ENCODE data around the gene ULK1.
"Not testable (repeated sequence)": the region's sequence is repeated elsewhere in the genome, so short reads cannot be mapped to it uniquely, and the experiment has no call there.

ULK1 gene

GRCh38 chr12:131954460-131954859 lies 60.0 kb downstream of the ULK1 start:
- not testable (repeated sequence) for DNase-seq (ENCODE audit: low read depth); H3K4me3 ChIP-seq (ENCODE audit: low read depth, low read length)

- DNase-seq (ENCODE audit: low read depth): no peak
- no peak overlapping the region for H3K4me3 ChIP-seq (ENCODE audit: low read depth, low read length)
Measured at GRCh38 chr12:131959116-131959515, 64.7 kb downstream of the ULK1 start.

DNA sequence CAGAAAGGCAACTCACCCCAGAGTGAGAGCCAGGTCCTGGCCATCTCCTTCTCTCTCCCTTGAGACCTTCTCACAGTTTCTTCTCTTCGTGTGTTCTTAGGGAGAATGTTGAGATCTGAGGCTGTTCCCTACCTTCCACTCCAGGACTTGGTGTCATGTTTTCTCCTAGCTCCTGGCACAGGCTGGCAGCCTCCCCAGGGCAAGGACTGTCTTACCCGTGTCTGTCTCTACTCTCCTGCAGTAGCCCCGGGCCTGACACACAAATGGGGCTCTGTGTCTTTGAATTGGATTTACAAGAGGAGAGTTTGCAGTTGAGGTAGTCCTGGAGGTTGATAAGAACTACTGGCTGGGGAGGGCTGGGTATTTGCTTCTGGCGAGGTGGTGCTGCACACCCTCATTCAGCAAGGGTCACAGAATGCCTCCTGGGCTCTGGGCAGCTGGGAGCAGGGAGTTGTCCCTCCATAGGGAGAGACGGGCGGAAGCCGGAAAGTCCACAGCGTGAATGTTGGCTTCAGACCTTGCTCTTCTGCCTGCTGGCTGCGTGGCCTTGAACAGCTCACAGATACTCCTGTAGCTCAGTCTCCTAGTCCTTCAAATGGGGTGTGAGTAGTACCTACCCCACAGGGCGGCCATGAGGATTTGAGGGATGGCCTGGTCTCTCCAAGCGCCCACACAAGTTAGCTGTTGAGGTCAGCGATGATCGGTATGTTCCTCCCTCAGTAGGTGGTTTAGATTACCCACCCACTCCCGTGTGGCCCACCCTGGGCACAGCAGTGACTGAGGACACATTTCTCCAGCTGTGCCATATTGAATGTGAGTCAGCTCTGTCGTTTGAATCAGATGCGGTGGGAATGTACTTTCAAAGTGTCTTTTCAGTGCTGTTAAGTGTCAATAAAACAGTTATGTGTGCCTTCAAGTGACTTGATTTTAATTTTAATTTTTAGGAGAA lies 65.5 kb downstream of the ULK1 start:
- no peak for DNase-seq (ENCODE audit: low read depth)

GRCh38 chr12:131960590-131961325 lies 66.3 kb downstream of the ULK1 start:
- DNase-seq (ENCODE audit: low read depth); H3K4me3 ChIP-seq (ENCODE audit: low read depth, low read length): not testable (repeated sequence)

More for the DNA sequence above, 65.5 kb downstream of the ULK1 start:
- H3K4me3 ChIP-seq (ENCODE audit: low read depth, low read length): no peak overlapping the region

- not testable (repeated sequence) for H3K4me3 ChIP-seq (ENCODE audit: low read depth, low read length); DNase-seq (ENCODE audit: low read depth)
Measured at GRCh38 chr12:131961328-131961727, 66.9 kb downstream of the ULK1 start.

DNA sequence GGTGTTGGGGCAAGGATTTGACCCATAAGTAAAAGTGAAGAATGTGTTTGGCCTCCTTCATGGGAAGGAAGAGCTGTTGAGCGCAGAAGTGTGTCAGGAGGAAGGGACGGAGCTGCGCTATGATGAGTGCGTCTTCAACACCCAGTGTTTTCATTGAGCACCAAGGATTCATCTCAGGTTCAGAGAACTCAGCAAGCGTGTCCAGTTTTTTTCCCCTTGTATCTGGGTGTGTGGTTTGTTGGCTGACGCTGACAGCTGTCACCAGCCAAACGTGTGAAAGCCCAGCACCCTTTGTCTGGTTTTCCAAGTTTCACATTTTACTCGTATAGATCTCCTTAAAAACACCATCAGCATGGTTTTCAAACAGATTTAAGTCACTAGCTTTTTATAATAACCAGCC lies 67.6 kb downstream of the ULK1 start:
- H3K4me3 ChIP-seq (ENCODE audit: low read depth, low read length): no peak overlapping the region

GRCh38 chr12:131963381-131963780 lies 69.0 kb downstream of the ULK1 start:
- DNase-seq (ENCODE audit: low read depth): no peak
- no peak overlapping the region for H3K4me3 ChIP-seq (ENCODE audit: low read depth, low read length)

More for the DNA sequence above, 67.6 kb downstream of the ULK1 start:
- no peak for DNase-seq (ENCODE audit: low read depth)

DNA sequence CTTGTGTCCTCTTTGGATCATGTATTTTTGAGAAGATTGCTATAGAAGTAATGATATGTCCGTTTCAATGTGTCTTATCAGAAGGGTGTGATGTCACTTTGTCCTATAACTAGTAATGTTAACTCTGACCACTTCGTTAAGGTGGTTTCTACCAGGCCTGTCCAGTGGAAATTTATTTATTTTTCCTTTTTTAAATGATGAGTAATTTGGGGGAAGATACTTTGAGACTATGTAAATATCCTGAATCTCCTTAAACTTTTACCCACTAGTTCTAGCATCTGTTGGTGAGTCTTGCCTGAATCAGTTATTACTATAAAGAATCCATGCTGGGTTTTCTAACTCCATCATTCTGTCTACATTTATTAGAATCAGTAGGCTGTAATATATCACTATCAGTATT lies 70.7 kb downstream of the ULK1 start:
- no peak for DNase-seq (ENCODE audit: low read depth)
- H3K4me3 ChIP-seq (ENCODE audit: low read depth, low read length): no peak overlapping the region

DNA sequence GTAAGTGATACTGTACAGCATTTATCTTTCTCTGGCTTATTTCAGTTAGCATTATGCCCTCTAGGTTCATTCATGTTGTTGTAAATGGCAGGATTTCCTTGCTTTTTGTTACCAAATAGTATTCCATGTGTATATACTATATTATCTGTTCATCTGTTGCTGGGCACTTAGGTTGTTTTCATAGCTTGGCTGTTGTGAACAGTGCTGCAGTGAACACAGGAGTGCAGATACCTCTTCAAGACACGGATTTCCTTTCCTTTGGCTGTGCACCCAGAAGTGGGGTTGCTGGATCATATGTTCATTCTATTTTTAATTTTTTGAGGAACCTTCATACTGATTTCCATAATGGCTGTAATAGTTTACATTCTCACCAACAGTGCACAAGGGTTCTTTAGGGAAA lies 76.8 kb downstream of the ULK1 start:
- no peak overlapping the region for H3K4me3 ChIP-seq (ENCODE audit: low read depth, low read length)
- DNase-seq (ENCODE audit: low read depth): no peak
